Prostate gland (tissue), 2 donors: ENCODE measurements around the gene RTP5. TPM values are rescaled to one million over a fixed set of nuclear protein-coding genes. Genes with fewer than 3 reads are reported as not detected.

Source experiments
- DNase-seq: peaks from one replicate; pipeline ENCODE4 v3.0.0-alpha.2; 2019; ENCODE audit warnings: low spot score
- H3K27ac ChIP-seq, 2 donors: fragments of 200-600 bp; sonication (generic); 2 replicates each; pipeline ENCODE4 v1.5.1; 2017 to 2019
- H3K27me3 ChIP-seq: fragments of 200-600 bp; sonication (generic); replicated peaks from 2 replicates; pipeline ENCODE4 v1.5.1; 2019; ENCODE audit not compliant: insufficient read depth
- H3K36me3 ChIP-seq, 2 donors: fragments of 200-600 bp; sonication (generic); 1 replicate in 1 of 2; 2 replicates in 1 of 2; pipeline versions ENCODE4 v1.5.1 to v1.8.1; 2017 to 2019
- H3K4me1 ChIP-seq: fragments of 200-600 bp; sonication (generic); replicated peaks from 2 replicates; pipeline ENCODE4 v1.5.1; 2019
- H3K4me3 ChIP-seq, 2 donors: fragments of 200-600 bp; sonication (generic); 2 replicates each; pipeline ENCODE4 v1.5.1; 2017 to 2019
- H3K9me3 ChIP-seq: fragments of 200-600 bp; sonication (generic); 2 replicates; pipeline ENCODE4 v1.5.1; 2017
- CTCF ChIP-seq, 4 experiments: fragments of 200-600 bp in 2 of 4; fragments of 450-650 bp in 2 of 4; sonication (generic) in 2 of 4; IDR thresholded peaks; 1 replicate in 3 of 4; 2 replicates in 1 of 4; pipeline ENCODE4 v1.5.1; 2016 to 2019; ENCODE audit warnings: antibody characterized with exemption in 4 of 4, mild to moderate bottlenecking in 2 of 4, moderate library complexity in 2 of 4
- POLR2A ChIP-seq: fragments of 450-650 bp; IDR thresholded peaks from one replicate; pipeline ENCODE4 v1.6.1; 2016; ENCODE audit warnings: antibody characterized with exemption, mild to moderate bottlenecking
- POLR2AphosphoS5 ChIP-seq: sonication (generic); formaldehyde crosslinking; IDR thresholded peaks from one replicate; pipeline ENCODE4 v1.6.1; 2017; ENCODE audit warnings: antibody characterized with exemption
- WGBS: methylation state at CpG from one replicate; pipeline ENCODE4 v1.1.5; 2018; 5-methylcytosine and 5-hydroxymethylcytosine counted together
- intact Hi-C: fragments of 100-400 bp; cut with DNase I; formaldehyde crosslinking; loops from one replicate; pipeline ENCODE4 v1.14.2; 2022
- total RNA-seq, 2 donors: library from RNA; depleted of rRNA; stranded (reverse); fragments of >200 nt; gene quantifications; one replicate each; pipeline ENCODE4 v1.1.0, GENCODE V29; 2016

The RTP5 gene
- total RNA-seq, 2 donors from 2014 or later, result 0.14 to 0.28 TPM

- no peak for DNase-seq
- H3K27me3 ChIP-seq, result no peaks in the 10 kb centered on the region
- no peak overlapping the region for H3K27ac ChIP-seq
- no peaks in the 10 kb centered on the region for H3K36me3 ChIP-seq
- 45% methylated on average over 17 of the region's 21 CpGs for WGBS
- H3K9me3 ChIP-seq, result no peaks in the 10 kb centered on the region
- no peak overlapping the region for H3K4me3 ChIP-seq
- TF ChIP-seq POLR2AphosphoS5 (no peak), CTCF (IDR thresholded peaks at IDR 0.05) (no peak), POLR2A (no peak)
- intact Hi-C loops, result no loop called here
- H3K4me1 ChIP-seq, result peaks cover 7% of the 10 kb centered on the region
Measured at GRCh38 chr2:241854342-241855244, 14.9 kb upstream of the RTP5 start.

GRCh38 chr2:241855245-241855887 is 14.2 kb upstream of the RTP5 start:
- Histone ChIP-seq H3K4me3 (no peak overlapping the region), H3K36me3 (no peaks in the 10 kb centered on the region), H3K27me3 (no peaks in the 10 kb centered on the region), H3K9me3 (no peaks in the 10 kb centered on the region), H3K4me1 (peaks cover 7% of the 10 kb centered on the region), H3K27ac (no peak overlapping the region)
- TF ChIP-seq CTCF (IDR thresholded peaks at IDR 0.05) (no peak), POLR2AphosphoS5 (no peak), POLR2A (no peak)
- intact Hi-C loops, result no loop called here
- no peak for DNase-seq
- 84% methylated on average over 18 of the region's 18 CpGs for WGBS

- no peak for TF ChIP-seq POLR2A
- TF ChIP-seq POLR2AphosphoS5, result no peak
- no peak for TF ChIP-seq CTCF (IDR thresholded peaks at IDR 0.05)
- Histone ChIP-seq H3K4me1 (peaks cover 7% of the 10 kb centered on the region), H3K36me3 (no peaks in the 10 kb centered on the region), H3K4me3 (no peak overlapping the region), H3K9me3 (no peaks in the 10 kb centered on the region), H3K27ac (no peak overlapping the region), H3K27me3 (no peaks in the 10 kb centered on the region)
- 91% methylated on average over 20 of the region's 20 CpGs for WGBS
- no peak for DNase-seq
- intact Hi-C loops, result no loop called here
Measured at GRCh38 chr2:241855888-241856422, 13.6 kb upstream of the RTP5 start.

DNA sequence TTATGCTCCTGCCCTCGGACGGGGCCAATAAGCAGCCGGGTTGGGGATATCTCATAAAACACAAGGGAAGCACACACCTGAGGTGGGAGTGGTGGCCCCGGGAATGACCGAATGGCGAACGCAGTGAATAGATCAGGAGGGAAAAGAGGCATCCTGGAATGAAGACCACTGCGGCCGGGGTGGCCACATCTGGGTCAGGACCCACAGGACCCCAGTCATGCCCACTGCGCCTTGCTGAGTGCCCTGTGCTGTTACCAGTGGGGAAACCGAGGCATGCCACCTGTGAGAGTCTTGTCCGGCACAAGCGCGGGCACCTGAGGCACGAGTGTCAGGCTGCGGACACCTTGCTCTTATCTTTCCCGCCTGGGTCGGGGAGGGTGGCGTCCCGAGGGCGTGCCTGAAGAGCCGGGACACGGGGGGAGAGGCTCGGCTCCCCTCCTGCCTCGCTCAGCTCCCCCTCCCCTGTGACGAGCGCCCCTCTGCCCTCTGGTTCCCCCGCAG is 12.4 kb upstream of the RTP5 start:
- H3K4me1 ChIP-seq, result peaks cover 7% of the 10 kb centered on the region
- H3K4me3 ChIP-seq, result no peak overlapping the region
- no peaks in the 10 kb centered on the region for H3K27me3 ChIP-seq
- H3K27ac ChIP-seq, result no peak overlapping the region
- DNase-seq, result no peak
- TF ChIP-seq POLR2A (no peak), POLR2AphosphoS5 (no peak), CTCF (IDR thresholded peaks at IDR 0.05) (no peak)
- H3K36me3 ChIP-seq, result no peaks in the 10 kb centered on the region
- 88% methylated on average over 28 of the region's 28 CpGs for WGBS
- H3K9me3 ChIP-seq, result no peaks in the 10 kb centered on the region
- intact Hi-C loops, result no loop called here
